H1 (cell line): ENCODE measurements around the gene COL21A1. TPM values are rescaled to one million over a fixed set of nuclear protein-coding genes. Genes with fewer than 3 reads are reported as not detected.

Experiments used
- CTCF ChIA-PET: fragments of 300-600 bp; sonication (Branson Sonifier 250); formaldehyde crosslinking; loops from one replicate; lab custom pipeline; 2021; ENCODE audit not compliant: partially characterized antibody; lab: Charles Lee
- POLR2A ChIA-PET: fragments of 300-600 bp; sonication (Branson Sonifier 250); formaldehyde crosslinking; loops from one replicate; lab custom pipeline; 2021; ENCODE audit warnings: inconsistent platforms; ENCODE audit not compliant: partially characterized antibody; lab: Charles Lee
- DNase-seq, 2 experiments: peaks; one replicate each; pipeline versions ENCODE4 v3.0.0 to v3.0.0-alpha.2; 2010 to 2022; ENCODE audit warnings: low spot score in 2 of 2, low read depth in 1 of 2, mixed read lengths in 1 of 2
- FAIRE-seq: peaks from 2 replicates; lab custom pipeline; 2011; peaks lifted over from hg19 to GRCh38; lab: Jason Lieb, UNC
- H2AFZ ChIP-seq: 2 replicates; pipeline ENCODE4 v1.8.1; 2012; ENCODE audit warnings: low read length, inconsistent platforms
- H2AK5ac ChIP-seq: 2 replicates; pipeline ENCODE4 v1.6.1; 2013; ENCODE audit warnings: low read depth, low read length
- H2BK120ac ChIP-seq: replicated peaks from 2 replicates; pipeline ENCODE3; 2013; ENCODE audit warnings: low read depth, low read length, inconsistent platforms
- H2BK12ac ChIP-seq: 2 replicates; pipeline ENCODE4 v1.6.1; 2013; ENCODE audit warnings: low read depth, low read length
- H2BK15ac ChIP-seq: 2 replicates; pipeline ENCODE4 v1.6.1; 2013; ENCODE audit warnings: low read length
- H2BK20ac ChIP-seq: 2 replicates; pipeline ENCODE4 v1.6.1; 2013; ENCODE audit warnings: low read length
- H2BK5ac ChIP-seq: 2 replicates; pipeline ENCODE4 v1.6.1; 2013; ENCODE audit warnings: low read depth, low read length
- H3K14ac ChIP-seq: 2 replicates; pipeline ENCODE4 v1.6.1; 2013; ENCODE audit warnings: inconsistent platforms; ENCODE audit not compliant: insufficient read length
- H3K18ac ChIP-seq: 2 replicates; pipeline ENCODE4 v1.6.1; 2013; ENCODE audit warnings: low read length; ENCODE audit errors: extremely low read depth
- H3K23ac ChIP-seq: 2 replicates; pipeline ENCODE4 v1.6.1; 2013; ENCODE audit warnings: inconsistent platforms; ENCODE audit not compliant: insufficient read length
- H3K23me2 ChIP-seq: 2 replicates; pipeline ENCODE4 v1.6.1; 2013; ENCODE audit warnings: low read depth, low read length
- H3K27ac ChIP-seq: 2 replicates; pipeline ENCODE4 v1.6.1; 2011; ENCODE audit warnings: low read depth, low read length, inconsistent platforms
- H3K27me3 ChIP-seq, 4 experiments: replicated peaks in 1 of 4; 1 replicate in 1 of 4; 2 replicates in 3 of 4; pipeline versions ENCODE4 v1.6.1 to v1.8.1; 2011 to 2013; ENCODE audit warnings: low read length in 3 of 4, mild to moderate bottlenecking in 3 of 4, inconsistent platforms in 2 of 4, mixed read lengths in 2 of 4, moderate library complexity in 1 of 4; ENCODE audit not compliant: control insufficient read depth in 3 of 4, insufficient read depth in 3 of 4; ENCODE audit errors: extremely low read depth in 1 of 4
- H3K36me3 ChIP-seq, 4 experiments: 2 replicates each; pipeline versions ENCODE4 v1.6.1 to v1.8.1; 2011 to 2013; ENCODE audit warnings: mild to moderate bottlenecking in 4 of 4, low read length in 3 of 4, moderate library complexity in 2 of 4, control low read depth in 1 of 4, inconsistent platforms in 1 of 4; ENCODE audit not compliant: insufficient read depth in 4 of 4, control insufficient read depth in 2 of 4
- H3K4ac ChIP-seq: replicated peaks from 2 replicates; pipeline ENCODE3; 2013; ENCODE audit warnings: low read length, low read depth, mixed read lengths, inconsistent platforms; ENCODE audit not compliant: insufficient read length
- H3K4me1 ChIP-seq, 4 experiments: replicated peaks in 1 of 4; 1 replicate in 1 of 4; 2 replicates in 3 of 4; pipeline versions ENCODE4 v1.6.1 to v1.8.1; 2011 to 2013; ENCODE audit warnings: low read length in 3 of 4, inconsistent platforms in 2 of 4, mixed read lengths in 1 of 4; ENCODE audit not compliant: insufficient read depth in 4 of 4, control insufficient read depth in 3 of 4
- H3K4me2 ChIP-seq, 2 experiments: 2 replicates each; pipeline versions ENCODE4 v1.6.1 to v1.8.1; 2011 to 2013; ENCODE audit warnings: low read depth in 2 of 2, low read length in 2 of 2, control low read depth in 1 of 2, inconsistent platforms in 1 of 2, mild to moderate bottlenecking in 1 of 2; ENCODE audit not compliant: insufficient read depth in 1 of 2
- H3K4me3 ChIP-seq, 4 experiments: fragments of 200-600, 300-600 bp in 1 of 4; sonication (generic), shearing (Covaris generic), sonication (Bioruptor Twin) in 1 of 4; 2 replicates each; pipeline versions ENCODE4 v1.5.1 to v1.8.1; 2011 to 2016; ENCODE audit warnings: low read length in 4 of 4, low read depth in 3 of 4, control low read depth in 2 of 4, inconsistent platforms in 2 of 4, mild to moderate bottlenecking in 2 of 4, mixed read lengths in 1 of 4, moderate library complexity in 1 of 4; ENCODE audit not compliant: insufficient read depth in 2 of 4; ENCODE audit errors: extremely low read depth in 1 of 4
- H3K56ac ChIP-seq: replicated peaks from 2 replicates; pipeline ENCODE3; 2013; ENCODE audit warnings: low read depth, mild to moderate bottlenecking, mixed read lengths, low read length, inconsistent platforms; ENCODE audit not compliant: insufficient read length
- H3K79me1 ChIP-seq: 2 replicates; pipeline ENCODE4 v1.6.1; 2013; ENCODE audit warnings: low read depth, low read length, control low read depth
- H3K79me2 ChIP-seq, 2 experiments: 2 replicates each; pipeline versions ENCODE4 v1.6.1 to v1.8.1; 2012 to 2013; ENCODE audit warnings: low read length in 2 of 2, mild to moderate bottlenecking in 2 of 2, inconsistent platforms in 1 of 2; ENCODE audit not compliant: insufficient read depth in 2 of 2, control insufficient read depth in 1 of 2
- H3K9ac ChIP-seq, 4 experiments: replicated peaks in 1 of 4; 1 replicate in 1 of 4; 2 replicates in 3 of 4; pipeline versions ENCODE4 v1.6.1 to v1.8.1; 2011 to 2013; ENCODE audit warnings: low read depth in 3 of 4, low read length in 3 of 4, control low read depth in 2 of 4, mild to moderate bottlenecking in 2 of 4, moderate library complexity in 2 of 4, inconsistent platforms in 1 of 4; ENCODE audit errors: extremely low read depth in 1 of 4
- H3K9me3 ChIP-seq, 2 experiments: 2 replicates each; pipeline versions ENCODE4 v1.6.1 to v1.8.1; 2012 to 2013; ENCODE audit warnings: mild to moderate bottlenecking in 2 of 2, moderate library complexity in 2 of 2, control low read depth in 1 of 2, inconsistent platforms in 1 of 2, low read depth in 1 of 2, low read length in 1 of 2, mixed read lengths in 1 of 2; ENCODE audit not compliant: insufficient read depth in 2 of 2
- H4K20me1 ChIP-seq, 2 experiments: replicated peaks in 1 of 2; 2 replicates each; pipeline versions ENCODE3 to v1.8.1; 2011 to 2013; ENCODE audit warnings: inconsistent platforms in 2 of 2, low read length in 2 of 2, mild to moderate bottlenecking in 1 of 2; ENCODE audit not compliant: insufficient read depth in 2 of 2, control insufficient read depth in 1 of 2
- H4K5ac ChIP-seq: 2 replicates; pipeline ENCODE4 v1.6.1; 2013; ENCODE audit warnings: low read length, low read depth, mixed read lengths, inconsistent platforms; ENCODE audit not compliant: insufficient read length
- H4K8ac ChIP-seq: 2 replicates; pipeline ENCODE4 v1.8.0; 2013; ENCODE audit warnings: mild to moderate bottlenecking, moderate library complexity, low read length, inconsistent platforms; ENCODE audit not compliant: insufficient read depth; ENCODE audit errors: extremely low read depth
- H4K91ac ChIP-seq: replicated peaks from 2 replicates; pipeline ENCODE3; 2013; ENCODE audit warnings: low read length, mixed read lengths, inconsistent platforms; ENCODE audit not compliant: insufficient read length
- BACH1 ChIP-seq: IDR thresholded peaks from 2 replicates; pipeline ENCODE4 v1.6.1; 2012; ENCODE audit warnings: low read length, improper control_type of control experiment
- BCL11A ChIP-seq, 2 experiments: IDR thresholded peaks; one replicate each; pipeline ENCODE4 v1.6.1; 2011; ENCODE audit warnings: low read depth in 2 of 2, low read length in 2 of 2, mild to moderate bottlenecking in 2 of 2
- CBX5 ChIP-seq: fragments of 300-800, 300-1000 bp; sonication (generic); IDR thresholded peaks from 2 replicates; pipeline ENCODE4 v1.7.1; 2016; ENCODE audit warnings: antibody characterized with exemption, low read length, low read depth
- EGR1 ChIP-seq: IDR thresholded peaks from 2 replicates; pipeline ENCODE4 v1.6.1; 2011; ENCODE audit warnings: low read depth, low read length, borderline replicate concordance
- GABPA ChIP-seq: IDR thresholded peaks from 2 replicates; pipeline ENCODE4 v1.6.1; 2011; ENCODE audit warnings: mild to moderate bottlenecking, low read length, moderate library complexity, borderline replicate concordance; ENCODE audit not compliant: insufficient read depth
- JUN ChIP-seq: IDR thresholded peaks from 2 replicates; pipeline ENCODE4 v1.6.1; 2011; ENCODE audit warnings: low read depth, mild to moderate bottlenecking, improper control_type of control experiment, low read length
- PHF8 ChIP-seq: fragments of 200-600 bp; sonication (generic); conservative IDR thresholded peaks from 2 replicates; pipeline ENCODE4 v1.7.1; 2012; ENCODE audit warnings: low read depth, mild to moderate bottlenecking, inconsistent platforms, low read length, moderate library complexity
- RFX5 ChIP-seq: IDR thresholded peaks from 2 replicates; pipeline ENCODE4 v1.6.1; 2011; ENCODE audit warnings: low read depth, low read length, improper control_type of control experiment, borderline replicate concordance
- SIN3A ChIP-seq, 2 experiments: IDR thresholded peaks in 1 of 2; conservative IDR thresholded peaks in 1 of 2; 2 replicates each; pipeline ENCODE4 v1.6.1; 2011 to 2012; ENCODE audit warnings: low read length in 2 of 2, improper control_type of control experiment in 1 of 2, low read depth in 1 of 2, mild to moderate bottlenecking in 1 of 2
- SIX5 ChIP-seq: IDR thresholded peaks from 2 replicates; pipeline ENCODE4 v1.6.1; 2011; ENCODE audit warnings: mild to moderate bottlenecking, low read depth, low read length
- polyA plus RNA-seq, 7 experiments: library from polyadenylated mRNA; depleted of rRNA in 3 of 7; stranded (reverse) in 5 of 7; unstranded in 2 of 7; fragments of >200 nt in 5 of 7; fragments of 200-250 nt in 2 of 7; gene quantifications; 1 replicate in 5 of 7; 2 replicates in 1 of 7; 4 replicates in 1 of 7; pipeline versions ENCODE4 v1.2.1 to v1.2.3, GENCODE V29; 2011 to 2013; ENCODE audit warnings: missing spikeins in 2 of 7, mixed read lengths in 2 of 7
- total RNA-seq: library from RNA; stranded (reverse); fragmentation: NEBNext Ultra II Directional; extraction: Animal tissue kit (Norgen Biotek cat#: 25700); gene quantifications from 2 replicates; pipeline ENCODE4 v1.2.1, GENCODE V29; 2021
- TF ChIP-seq, protein P1 (sequence below): IDR thresholded peaks from 2 replicates; pipeline ENCODE4 v1.6.1; 2011; ENCODE audit warnings: low read depth, mild to moderate bottlenecking, low read length; ENCODE audit not compliant: insufficient read depth

Gene COL21A1
- total and polyA plus RNA-seq, 2 of the 8 experiments (the other 6 are each of a cell fraction or from before 2014, with no cell fraction given), result 1.6 to 3.4 TPM

DNA sequence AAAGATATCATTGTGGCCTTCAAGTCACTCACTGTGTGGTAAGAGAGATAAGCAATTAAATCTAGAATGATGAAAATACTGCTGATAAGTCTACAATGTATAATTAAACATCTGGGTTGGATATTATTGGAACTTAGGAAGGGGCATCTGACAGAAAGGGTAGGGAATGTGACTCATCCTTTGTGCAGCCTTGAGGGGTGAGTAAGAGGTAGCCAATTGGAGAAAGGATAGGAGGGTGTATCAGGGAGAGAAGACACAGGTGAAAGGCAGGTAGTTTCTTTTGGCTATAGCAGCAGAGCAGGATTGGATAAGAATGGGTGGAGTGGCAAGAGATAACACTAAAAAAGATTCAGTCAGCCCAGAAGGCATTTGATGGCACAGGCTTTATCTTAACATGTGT, 182.0 kb downstream of the COL21A1 start:
- H3K9me3 ChIP-seq, result no peaks in the 10 kb centered on the region
- no peak overlapping the region for H4K91ac ChIP-seq
- no peak overlapping the region for H2BK20ac ChIP-seq
- H2BK12ac ChIP-seq, result no peak overlapping the region
- H3K36me3 ChIP-seq, result no peaks in the 10 kb centered on the region
- peaks cover 0 to 1% (median 0%) of the 10 kb centered on the region in 4 experiments; a peak in 1 of 7 replicates for H3K27me3 ChIP-seq
- ChIA-PET POLR2A (no interaction called here), CTCF (interaction anchor here (4.4 kb wide), 1 partner anchor 12 kb away, joined by 17 read pairs; no protein-coding TSS in a partner anchor)
- no peak overlapping the region for H4K5ac ChIP-seq
- FAIRE-seq (no peak), DNase-seq (no peak)
- H3K79me1 ChIP-seq, result no peaks in the 10 kb centered on the region
- TF ChIP-seq PHF8 (no peak), BCL11A (IDR thresholded peaks at IDR 0.05; ENCODE audit: low read depth in 2 of 2, low read length in 2 of 2) (no peak), RFX5 (no peak), JUN (no peak), CBX5 (no peak), SIN3A (conservative IDR thresholded peaks at IDR 0.05 in 1 of 2, IDR thresholded peaks at IDR 0.05 in 1 of 2; ENCODE audit: low read depth in 1 of 2, low read length in 2 of 2) (no peak), BACH1 (no peak), SIX5 (no peak), EGR1 (no peak), GABPA (no peak)
- TF ChIP-seq, protein P1, sequence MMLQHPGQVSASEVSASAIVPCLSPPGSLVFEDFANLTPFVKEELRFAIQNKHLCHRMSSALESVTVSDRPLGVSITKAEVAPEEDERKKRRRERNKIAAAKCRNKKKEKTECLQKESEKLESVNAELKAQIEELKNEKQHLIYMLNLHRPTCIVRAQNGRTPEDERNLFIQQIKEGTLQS, result no peak
- H3K18ac ChIP-seq, result no peak overlapping the region
- no peak overlapping the region for H2AFZ ChIP-seq
- no peak overlapping the region for H3K4ac ChIP-seq
- H3K9ac ChIP-seq, result no peak overlapping the region
- no peak overlapping the region for H3K27ac ChIP-seq
- H3K14ac ChIP-seq, result no peak overlapping the region
- no peak overlapping the region for H2BK15ac ChIP-seq
- H4K20me1 ChIP-seq, result no peaks in the 10 kb centered on the region
- H3K23me2 ChIP-seq, result no peaks in the 10 kb centered on the region
- no peak overlapping the region for H2AK5ac ChIP-seq
- H3K4me2 ChIP-seq, result no peak overlapping the region
- no peak overlapping the region for H3K23ac ChIP-seq
- no peak overlapping the region for H2BK5ac ChIP-seq
- no peaks in the 10 kb centered on the region for H3K79me2 ChIP-seq
- no peak overlapping the region for H3K56ac ChIP-seq
- H4K8ac ChIP-seq, result no peak overlapping the region
- no peak overlapping the region for H2BK120ac ChIP-seq
- no peak overlapping the region for H3K4me3 ChIP-seq
- no peaks in the 10 kb centered on the region for H3K4me1 ChIP-seq
